ENCODE results near the gene SLC8A1. TPM values are rescaled to one million over a fixed set of nuclear protein-coding genes. Genes with fewer than 3 reads are reported as not detected.

The SLC8A1 gene
- total and polyA plus RNA-seq, 8 donors = 0.31 to 105 (median 14.0) TPM

DNA sequence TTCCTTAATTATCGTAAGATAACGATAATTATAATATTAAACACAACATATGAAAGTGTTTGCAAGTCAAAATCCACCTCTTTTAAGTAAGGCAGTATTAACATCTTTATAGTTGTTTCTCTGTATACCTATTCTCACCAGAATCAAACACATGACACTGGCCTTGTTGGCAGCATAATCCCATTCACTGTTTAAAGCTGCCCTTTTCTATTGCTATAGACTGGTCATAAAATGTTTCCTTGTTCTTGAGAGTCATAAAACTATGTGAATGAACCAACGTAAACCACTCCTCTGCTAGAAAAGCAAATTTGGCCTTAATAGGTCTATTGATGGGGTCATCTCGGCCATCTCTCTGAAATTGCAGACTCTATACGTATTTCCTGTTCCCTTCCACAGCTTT lies 293.1 kb downstream of the SLC8A1 start:
- Histone ChIP-seq H3K4me1 (no peaks in the 10 kb centered on the region), H3K9me3 (no peaks in the 10 kb centered on the region), H3K4me3 (no peak overlapping the region), H3K27ac (no peak overlapping the region), H3K27me3 (no peaks in the 10 kb centered on the region), H3K36me3 (peaks cover 0 to 5% (median 0%) of the 10 kb centered on the region in 4 donors)
- TF ChIP-seq EP300 (IDR thresholded peaks at IDR 0.05) (no peak), POLR2AphosphoS5 (IDR thresholded peaks at IDR 0.05) (no peak), POLR2A (IDR thresholded peaks at IDR 0.05) (no peak)
- TF ChIP-seq, protein P1, sequence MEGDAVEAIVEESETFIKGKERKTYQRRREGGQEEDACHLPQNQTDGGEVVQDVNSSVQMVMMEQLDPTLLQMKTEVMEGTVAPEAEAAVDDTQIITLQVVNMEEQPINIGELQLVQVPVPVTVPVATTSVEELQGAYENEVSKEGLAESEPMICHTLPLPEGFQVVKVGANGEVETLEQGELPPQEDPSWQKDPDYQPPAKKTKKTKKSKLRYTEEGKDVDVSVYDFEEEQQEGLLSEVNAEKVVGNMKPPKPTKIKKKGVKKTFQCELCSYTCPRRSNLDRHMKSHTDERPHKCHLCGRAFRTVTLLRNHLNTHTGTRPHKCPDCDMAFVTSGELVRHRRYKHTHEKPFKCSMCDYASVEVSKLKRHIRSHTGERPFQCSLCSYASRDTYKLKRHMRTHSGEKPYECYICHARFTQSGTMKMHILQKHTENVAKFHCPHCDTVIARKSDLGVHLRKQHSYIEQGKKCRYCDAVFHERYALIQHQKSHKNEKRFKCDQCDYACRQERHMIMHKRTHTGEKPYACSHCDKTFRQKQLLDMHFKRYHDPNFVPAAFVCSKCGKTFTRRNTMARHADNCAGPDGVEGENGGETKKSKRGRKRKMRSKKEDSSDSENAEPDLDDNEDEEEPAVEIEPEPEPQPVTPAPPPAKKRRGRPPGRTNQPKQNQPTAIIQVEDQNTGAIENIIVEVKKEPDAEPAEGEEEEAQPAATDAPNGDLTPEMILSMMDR (IDR thresholded peaks at IDR 0.05) = no peak
- WGBS, 5 donors = 89 to 96% (median 93%) methylated on average over 5 of the region's 5 CpGs
- DNase-seq = no peak
- intact Hi-C loops (cut with DNase I; ENCODE audit: low total_unique reads) = no loop called here

DNA sequence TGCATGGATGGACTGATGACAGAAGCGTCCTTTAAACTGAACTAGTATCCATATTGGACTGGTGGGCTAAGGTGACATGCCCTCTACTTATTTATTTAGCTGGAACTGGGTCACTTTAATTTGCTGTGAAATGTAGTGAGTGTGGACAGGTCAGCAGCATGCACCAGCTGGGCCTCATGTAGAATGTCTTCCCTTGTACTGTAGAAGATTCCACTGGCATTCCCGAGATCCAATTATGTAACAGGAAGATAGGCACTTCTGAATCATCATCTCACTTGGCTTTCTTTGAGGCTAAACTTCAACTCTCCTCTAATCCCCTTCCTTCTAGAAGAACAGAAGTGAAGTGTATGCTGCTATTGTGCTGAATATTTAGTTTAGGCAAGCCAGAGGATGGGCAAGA lies 296.2 kb downstream of the SLC8A1 start:
- Histone ChIP-seq H3K27ac (no peak overlapping the region), H3K36me3 (peaks cover 0 to 5% (median 0%) of the 10 kb centered on the region in 4 donors), H3K9me3 (no peaks in the 10 kb centered on the region), H3K27me3 (no peaks in the 10 kb centered on the region), H3K4me3 (no peak overlapping the region), H3K4me1 (no peaks in the 10 kb centered on the region)
- DNase-seq = no peak
- TF ChIP-seq, protein P1 (IDR thresholded peaks at IDR 0.05) = no peak
- TF ChIP-seq EP300 (IDR thresholded peaks at IDR 0.05) = no peak
- no peak for TF ChIP-seq POLR2AphosphoS5 (IDR thresholded peaks at IDR 0.05)
- TF ChIP-seq POLR2A (IDR thresholded peaks at IDR 0.05) = no peak
- intact Hi-C loops (cut with DNase I; ENCODE audit: low total_unique reads) = no loop called here
- 70 to 90% (median 84%) methylated on average over 2 of the region's 2 CpGs for WGBS, 5 donors

DNA sequence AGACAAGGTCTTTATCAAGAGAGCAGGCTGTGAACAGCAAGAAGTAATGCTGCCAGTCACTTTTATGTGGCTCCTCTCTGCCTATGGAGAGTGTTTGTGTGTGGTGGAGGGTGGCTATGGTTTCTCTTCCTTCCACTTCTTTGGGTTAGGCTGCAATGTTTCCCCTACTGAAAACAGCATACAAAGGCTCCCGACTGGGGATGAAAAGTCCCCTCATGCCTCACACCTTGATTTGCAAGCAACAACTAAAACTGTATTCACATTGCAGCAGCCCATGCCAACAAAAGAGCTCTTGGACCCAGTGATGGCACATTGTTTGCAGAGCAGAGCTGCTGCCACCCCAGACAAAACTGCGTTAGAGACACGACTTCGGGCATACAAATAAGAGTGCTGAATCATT lies 301.6 kb downstream of the SLC8A1 start:
- Histone ChIP-seq H3K27ac (no peak overlapping the region), H3K4me3 (no peak overlapping the region), H3K36me3 (no peaks in the 10 kb centered on the region), H3K27me3 (no peaks in the 10 kb centered on the region), H3K4me1 (no peaks in the 10 kb centered on the region), H3K9me3 (no peaks in the 10 kb centered on the region)
- 85 to 91% (median 87%) methylated on average over 4 of the region's 4 CpGs for WGBS, 5 donors
- intact Hi-C loops (cut with DNase I; ENCODE audit: low total_unique reads) = no loop called here
- no peak for DNase-seq
- TF ChIP-seq, protein P1 (IDR thresholded peaks at IDR 0.05) = no peak
- TF ChIP-seq EP300 (IDR thresholded peaks at IDR 0.05) (no peak), POLR2AphosphoS5 (IDR thresholded peaks at IDR 0.05) (no peak), POLR2A (IDR thresholded peaks at IDR 0.05) (no peak)

DNA sequence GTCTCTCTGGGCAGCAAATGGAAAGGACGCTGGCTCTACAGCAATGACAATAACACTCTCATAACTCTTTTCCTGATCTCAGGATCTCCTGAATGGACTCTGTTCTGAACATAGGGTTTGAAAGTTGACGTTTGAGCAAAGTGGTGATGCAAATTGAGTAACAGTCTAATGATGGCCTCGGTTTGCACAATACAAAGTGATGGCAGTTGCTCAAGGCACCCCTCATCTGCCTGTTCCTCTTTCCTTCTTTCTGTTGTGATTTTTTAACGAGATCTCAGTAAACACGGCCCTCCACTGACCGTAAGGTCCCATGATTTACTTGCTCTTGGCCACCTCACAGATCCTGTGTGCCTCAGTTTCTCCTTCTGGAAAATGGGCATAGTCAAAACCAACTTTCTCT lies 303.6 kb downstream of the SLC8A1 start:
- no peak for DNase-seq

More for the DNA sequence above, 303.6 kb downstream of the SLC8A1 start:
- Histone ChIP-seq H3K4me1 (no peaks in the 10 kb centered on the region), H3K9me3 (no peaks in the 10 kb centered on the region), H3K27ac (no peak overlapping the region), H3K36me3 (no peaks in the 10 kb centered on the region), H3K27me3 (no peaks in the 10 kb centered on the region), H3K4me3 (no peak overlapping the region)
- intact Hi-C loops (cut with DNase I; ENCODE audit: low total_unique reads) = no loop called here
- WGBS, 5 donors = 74 to 90% (median 89%) methylated on average over 6 of the region's 6 CpGs
- TF ChIP-seq, protein P1 (IDR thresholded peaks at IDR 0.05) = no peak
- TF ChIP-seq EP300 (IDR thresholded peaks at IDR 0.05) (no peak), POLR2A (IDR thresholded peaks at IDR 0.05) (no peak), POLR2AphosphoS5 (IDR thresholded peaks at IDR 0.05) (no peak)
